GM19025 (cell line): ENCODE results near the gene TLL2.
"Not testable (repeated sequence)": the region's sequence is repeated elsewhere in the genome, so short reads cannot be mapped to it uniquely, and the experiment has no call there.

ENCODE experiments used
- ATAC-seq: cut with Tn5 transposase; IDR thresholded peaks from one replicate; pipeline ENCODE4 v1.9.1; 2021; ENCODE audit warnings: mild to moderate bottlenecking, low read depth, moderate library complexity; ENCODE audit not compliant: unreplicated experiment

Gene TLL2

DNA sequence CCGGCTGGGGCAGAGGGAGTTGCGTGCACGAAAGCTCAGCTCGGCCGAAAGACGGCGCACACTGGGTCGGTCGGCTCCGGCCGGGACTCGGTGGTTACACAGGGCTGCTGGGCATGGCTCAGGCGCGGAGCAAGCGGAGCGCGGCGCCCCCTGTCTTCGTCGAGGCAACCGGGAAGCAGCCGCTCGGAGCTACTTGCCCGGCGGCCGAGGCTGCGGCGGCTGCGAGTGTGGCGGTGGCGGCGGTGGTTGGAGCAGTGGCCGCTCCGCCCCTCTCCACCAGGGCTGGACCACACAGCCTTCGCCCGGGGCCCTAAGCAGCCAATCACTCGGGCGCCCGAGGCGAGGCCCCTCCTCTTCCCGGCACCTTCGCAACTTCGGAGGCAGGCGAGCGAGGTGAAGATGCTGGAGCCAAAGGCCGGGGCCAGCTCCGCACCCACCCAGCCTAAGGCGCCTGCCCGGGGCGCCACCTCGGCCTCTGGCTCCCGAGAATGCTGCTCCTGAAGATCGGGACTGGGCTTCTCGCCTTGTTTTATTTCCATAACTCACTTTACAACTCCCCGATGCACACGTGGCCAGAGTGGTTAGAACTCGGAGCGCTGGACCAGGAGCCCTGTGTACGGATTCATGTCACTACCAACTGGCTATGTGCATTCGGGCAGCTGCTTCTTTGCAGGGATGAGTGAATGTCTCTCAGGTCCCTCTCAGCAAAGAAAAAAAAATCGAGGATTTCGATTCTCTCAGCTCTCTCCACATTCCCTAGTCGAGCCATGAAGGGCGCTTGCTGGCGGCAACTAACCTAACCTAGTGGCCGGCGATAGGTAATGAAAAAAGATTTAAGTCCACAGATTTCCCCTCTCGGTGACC is at the start of gene TLL2:
TSS of gene TLL2 (minus strand) at position 229 of the 864 bp plus-strand sequence. CDS start 241 bp downstream, outside the sequence.
- ATAC-seq = peak; percentile 68

DNA sequence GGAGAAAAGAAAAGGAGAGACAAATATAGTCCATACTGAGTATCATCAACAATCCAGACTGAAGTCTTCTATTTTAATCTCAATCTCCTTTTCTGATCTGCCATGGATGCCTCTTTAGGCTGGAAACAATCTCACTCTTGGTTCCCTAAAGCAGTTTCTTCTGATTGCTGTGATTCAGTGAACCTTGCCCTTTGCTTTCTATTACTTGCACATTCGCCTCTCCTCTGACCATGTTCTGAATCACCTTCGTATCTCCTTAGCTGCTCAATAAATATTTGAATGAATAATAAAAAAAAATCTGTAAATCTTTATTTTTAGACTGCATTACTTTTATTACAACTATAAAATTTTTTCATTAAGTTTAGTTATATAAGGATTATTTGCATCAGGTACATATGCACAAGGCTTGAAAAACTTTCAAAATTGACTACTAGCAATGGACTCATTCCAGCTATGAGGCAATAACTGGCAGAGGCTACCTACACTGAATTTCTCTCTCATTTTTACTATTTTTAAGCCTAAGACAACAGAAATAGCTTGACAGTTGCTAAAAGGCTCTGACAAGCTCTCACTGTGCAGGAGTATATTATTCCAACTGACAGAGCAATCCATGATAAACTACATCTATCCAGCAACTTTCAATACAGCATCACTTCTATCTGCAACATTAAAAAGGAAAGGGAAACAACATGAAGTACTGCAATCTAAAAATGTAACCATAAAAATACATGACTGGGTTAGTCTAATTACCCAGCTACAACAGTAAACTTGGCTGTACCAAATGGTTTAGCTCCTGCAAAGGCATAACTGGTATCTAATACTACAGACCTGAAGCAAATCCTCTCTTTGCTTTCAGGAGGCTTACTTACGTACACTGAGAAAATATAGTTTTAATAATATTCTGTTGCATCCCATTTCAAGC is 47.5 kb upstream of the TLL2 start:
- ATAC-seq = no peak

DNA sequence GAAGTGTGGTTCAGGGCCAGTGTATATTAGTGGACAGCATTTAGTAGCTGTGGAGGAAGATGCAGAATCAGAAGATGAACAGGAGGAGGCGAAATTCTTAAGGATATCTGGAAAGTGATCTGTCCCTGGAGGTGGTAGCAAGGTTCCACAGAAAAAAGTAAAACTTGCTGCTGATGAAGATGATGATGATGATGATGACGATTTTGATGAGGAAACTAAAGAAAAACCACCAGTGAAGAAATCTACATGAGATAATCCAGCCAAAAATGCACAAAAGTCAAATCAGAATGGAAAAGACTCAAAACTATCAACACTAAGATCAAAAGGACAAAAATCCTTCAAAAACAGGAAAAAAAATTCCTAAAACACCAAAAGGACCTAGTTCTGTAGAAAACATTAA is 46.8 kb upstream of the TLL2 start:
- no peak for ATAC-seq

DNA sequence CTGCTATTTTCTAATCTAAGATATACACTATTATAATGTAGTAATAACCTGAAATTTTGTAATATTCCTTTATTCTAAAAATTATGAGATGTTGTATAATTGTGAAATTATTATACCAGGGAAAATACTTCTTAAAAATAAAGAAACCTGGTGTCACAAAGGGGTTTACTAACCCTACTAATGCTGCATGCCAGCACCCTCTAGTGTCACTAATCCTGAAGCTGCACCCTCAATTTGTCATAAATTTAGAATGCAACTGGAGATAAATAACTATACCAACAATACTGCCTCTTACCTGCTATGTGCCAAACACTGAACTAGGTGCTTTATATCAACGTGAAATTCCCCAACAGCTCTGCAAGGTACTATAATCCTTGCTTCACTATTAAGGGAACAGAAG is 42.3 kb upstream of the TLL2 start:
- ATAC-seq = no peak

DNA sequence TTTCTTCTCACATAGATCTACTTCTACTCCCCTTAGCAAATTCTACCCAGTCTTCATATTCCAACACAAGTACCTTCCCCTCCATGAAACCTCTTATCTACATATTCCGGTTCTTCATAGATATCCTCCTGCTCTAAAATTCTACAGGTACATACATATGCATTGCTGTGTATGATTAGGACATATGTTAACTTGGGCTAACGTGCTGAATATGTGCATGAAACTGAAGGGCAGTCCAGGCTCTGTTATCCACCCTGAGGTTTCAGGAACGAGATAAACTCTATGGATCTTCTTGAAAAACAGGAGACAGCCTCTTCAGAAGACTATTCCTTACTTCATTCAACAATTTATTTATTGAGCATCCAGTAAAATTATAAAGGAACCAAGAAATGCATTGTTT is 41.6 kb upstream of the TLL2 start:
- ATAC-seq = no peak

DNA sequence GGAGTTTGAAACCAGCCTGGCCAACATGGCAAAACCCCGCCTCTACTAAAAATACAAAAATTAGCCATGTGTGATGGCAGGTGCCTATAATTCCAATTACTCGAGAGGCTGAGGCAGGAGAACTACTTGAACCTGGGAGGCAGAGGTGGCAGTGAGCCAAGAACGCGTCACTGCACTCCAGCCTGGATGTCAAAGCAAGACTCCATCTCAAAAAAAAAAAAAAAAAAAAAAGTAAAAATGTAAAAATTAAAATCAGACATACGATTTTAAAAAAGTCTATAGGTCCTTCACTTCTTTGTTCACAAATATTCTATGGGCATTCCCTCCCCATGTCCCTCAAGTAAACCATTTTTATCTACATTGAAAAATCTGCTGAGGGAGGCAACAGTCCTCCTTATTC is 34.9 kb upstream of the TLL2 start:
- ATAC-seq = no peak

DNA sequence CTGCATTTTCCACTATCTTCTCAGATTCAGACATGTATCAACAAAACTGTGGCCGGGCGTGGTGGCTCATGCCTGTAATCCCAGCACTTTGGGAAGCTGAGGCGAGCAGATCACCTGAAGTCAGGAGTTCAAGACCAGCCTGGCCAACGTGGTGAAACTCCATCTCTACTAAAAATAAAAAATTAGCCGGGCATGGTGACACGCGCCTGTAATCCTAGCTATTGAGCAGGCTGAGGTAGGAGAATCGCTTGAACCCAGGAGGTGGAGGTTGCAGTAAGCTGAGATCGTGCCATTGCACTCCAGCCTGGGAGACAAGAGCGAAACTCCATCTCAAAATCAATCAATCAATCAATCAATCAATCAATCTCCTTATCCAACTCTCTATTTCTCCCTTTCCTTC is 31.8 kb upstream of the TLL2 start:
- not testable (repeated sequence) for ATAC-seq

DNA sequence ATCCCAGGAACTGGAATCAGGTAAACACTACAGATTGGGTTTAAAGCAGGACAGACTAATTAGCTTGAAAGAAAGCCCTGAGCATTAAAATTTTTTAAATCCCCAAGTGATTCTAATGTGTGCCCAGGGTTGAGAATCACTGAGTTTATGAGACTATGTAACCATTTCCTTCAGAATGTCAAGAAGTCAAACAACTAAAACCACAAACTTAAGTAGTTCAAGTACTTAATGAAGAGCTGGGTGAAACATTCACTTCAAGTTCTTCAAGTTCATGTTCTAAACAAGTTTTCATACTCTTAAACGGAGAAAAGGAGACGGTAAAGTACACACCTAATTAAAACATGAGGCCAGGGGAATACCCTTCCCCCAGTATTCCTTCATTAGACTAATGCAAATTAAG is 28.2 kb upstream of the TLL2 start:
- ATAC-seq = no peak

DNA sequence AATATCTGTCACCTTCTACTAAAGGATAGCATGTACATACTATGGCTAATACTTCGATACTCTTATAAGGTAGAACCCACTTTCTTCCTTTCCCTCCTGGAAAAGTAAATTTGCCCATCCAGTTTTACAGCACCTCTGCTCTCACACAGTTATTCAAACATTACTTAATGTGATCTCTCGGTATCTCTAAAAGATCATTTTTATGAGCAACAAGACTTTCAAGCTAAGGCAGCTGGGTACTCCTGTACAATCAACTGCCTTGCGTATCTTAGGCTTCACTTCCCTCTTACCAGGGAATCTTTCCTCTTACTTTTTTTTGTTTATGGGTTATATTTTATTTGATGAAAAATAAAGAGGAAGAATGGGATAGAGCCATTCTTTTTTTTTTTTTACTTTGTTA is 26.5 kb upstream of the TLL2 start:
- ATAC-seq = no peak

DNA sequence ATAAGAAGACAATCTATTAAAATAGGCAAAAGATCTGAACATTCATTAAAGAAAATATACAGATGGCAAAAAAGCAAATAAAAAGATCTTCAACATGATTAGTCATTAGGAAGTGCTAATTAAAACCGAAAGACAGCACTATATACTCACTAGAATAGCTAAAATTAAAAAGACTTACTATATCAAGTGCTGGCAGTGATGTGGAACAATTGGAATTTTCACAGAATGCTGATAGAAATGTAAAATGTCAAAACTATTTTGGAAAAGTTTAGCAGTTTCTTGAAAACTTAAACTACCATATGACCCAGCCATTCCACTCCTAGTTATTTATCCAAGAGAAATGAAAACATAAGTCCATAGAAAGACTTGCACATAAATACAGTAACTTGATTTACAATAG is 25.0 kb upstream of the TLL2 start:
- no peak for ATAC-seq

DNA sequence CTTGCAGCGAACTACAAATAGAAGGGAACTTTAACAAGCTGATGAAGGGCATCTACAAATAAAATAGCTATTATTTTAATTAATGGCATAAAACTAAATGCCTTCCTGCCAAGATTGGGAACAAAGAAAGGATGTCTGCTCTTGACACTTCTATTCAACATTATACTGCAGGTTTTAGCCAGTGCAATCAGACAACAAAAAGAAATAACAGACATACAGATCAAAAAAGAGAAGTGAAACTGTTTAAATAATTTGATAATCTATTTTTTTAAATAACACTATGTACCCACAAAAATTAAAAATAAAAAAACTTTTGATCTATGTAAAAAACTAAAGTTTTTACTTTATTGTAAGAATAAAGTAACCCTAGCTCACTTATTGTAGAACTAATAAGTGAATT is 22.4 kb upstream of the TLL2 start:
- ATAC-seq = no peak

DNA sequence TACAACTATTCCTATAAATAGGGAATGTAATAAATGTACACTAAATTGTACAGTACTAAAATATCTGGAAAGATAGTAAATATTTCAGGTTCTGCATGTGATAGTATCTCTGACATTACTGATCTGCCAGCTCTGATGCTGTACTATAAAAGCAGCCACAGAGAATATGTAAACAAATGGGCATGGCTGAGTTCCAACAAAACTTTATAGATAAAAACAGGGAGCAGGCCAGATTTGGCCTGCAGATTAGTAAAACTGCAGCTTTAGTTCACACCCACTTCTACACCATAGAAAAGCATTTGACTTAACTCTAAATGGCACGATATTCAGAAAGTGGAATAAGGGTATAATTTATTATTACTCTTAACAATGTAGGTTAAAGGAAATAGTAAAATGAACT is 18.8 kb upstream of the TLL2 start:
- no peak for ATAC-seq

DNA sequence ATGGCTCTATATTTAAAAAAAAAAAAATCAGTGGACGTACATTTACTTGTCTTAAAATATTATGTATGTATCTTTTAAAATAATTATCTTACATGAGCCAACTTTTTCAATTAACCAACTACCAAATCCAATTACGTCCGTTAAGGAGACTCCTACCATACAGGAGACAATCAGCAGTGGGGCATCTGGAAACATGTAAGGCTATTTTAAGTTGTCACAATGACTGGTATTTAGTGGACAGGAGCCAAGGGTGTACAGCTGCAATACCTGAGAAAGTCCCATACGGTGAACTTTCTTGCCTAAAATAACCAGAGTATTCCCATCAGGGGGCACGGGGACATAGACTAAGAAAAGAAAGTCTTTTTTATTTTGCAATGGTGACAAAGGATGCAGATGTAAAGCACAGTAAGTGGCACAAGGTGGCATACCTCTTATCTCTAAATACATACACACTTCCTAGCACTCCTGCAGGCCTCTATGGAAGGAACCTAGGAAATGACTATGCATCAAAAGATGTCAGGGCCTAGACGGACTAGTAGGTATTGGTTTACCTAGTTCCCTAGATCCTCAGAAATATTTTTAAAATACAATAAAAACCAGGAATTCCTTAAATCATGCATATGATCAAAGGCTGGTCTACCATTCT is 16.0 kb upstream of the TLL2 start:
- no peak for ATAC-seq

DNA sequence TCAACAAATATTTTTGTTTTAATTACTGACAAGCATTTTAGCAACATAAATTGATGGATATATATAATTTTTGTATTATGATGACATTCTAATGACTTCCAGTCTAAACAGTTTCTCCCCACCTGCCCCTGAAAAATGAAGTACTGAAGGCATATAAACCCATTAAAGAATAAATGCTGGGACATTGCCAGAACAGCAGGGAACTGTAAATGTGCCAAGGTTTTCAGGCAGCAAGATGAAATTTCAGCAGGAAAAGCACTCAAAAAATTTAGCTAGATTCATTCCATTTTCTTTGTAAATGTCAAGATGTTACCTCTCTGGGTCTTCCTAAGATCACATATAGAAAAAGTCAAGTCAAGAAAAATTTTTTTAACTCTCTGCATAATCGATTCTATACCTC is 11.0 kb upstream of the TLL2 start:
- no peak for ATAC-seq

DNA sequence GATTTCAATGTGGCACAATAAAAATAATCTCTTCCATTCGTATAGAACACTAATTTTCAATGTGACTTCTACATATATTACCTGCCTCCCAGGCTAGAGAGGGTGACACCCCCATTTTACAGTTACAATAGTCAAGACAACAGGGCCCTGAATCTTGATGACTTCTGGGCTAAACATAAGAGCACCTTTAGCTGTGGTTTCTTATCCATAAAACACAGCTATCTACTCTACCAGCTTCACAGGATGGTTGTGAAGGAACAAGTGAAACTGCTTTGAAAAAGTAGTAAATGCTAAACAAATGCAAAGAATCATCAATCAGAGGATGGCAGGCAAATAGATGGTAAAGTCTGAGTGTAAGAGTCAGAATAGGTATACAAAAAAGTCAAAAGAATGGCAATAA is 3.6 kb upstream of the TLL2 start:
- no peak for ATAC-seq

DNA sequence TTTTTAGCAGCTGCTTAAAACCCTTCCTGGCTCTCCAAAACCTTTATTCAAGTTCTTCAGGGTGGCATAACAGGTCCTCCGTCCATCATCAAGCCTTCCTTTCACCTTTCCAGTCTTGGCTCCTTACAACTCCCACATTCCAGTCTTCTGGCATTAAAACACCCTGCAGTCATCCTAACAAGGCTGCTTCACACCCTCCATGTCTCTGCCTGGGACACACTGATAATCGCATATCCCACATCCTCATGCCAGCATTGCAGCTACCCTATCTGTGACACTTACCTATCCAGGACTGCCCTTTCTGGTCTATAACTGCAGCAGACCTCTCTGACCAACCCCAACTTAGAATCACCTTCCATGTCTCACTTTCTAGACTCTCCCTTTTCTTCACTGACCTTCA is 2.6 kb upstream of the TLL2 start:
- no peak for ATAC-seq

DNA sequence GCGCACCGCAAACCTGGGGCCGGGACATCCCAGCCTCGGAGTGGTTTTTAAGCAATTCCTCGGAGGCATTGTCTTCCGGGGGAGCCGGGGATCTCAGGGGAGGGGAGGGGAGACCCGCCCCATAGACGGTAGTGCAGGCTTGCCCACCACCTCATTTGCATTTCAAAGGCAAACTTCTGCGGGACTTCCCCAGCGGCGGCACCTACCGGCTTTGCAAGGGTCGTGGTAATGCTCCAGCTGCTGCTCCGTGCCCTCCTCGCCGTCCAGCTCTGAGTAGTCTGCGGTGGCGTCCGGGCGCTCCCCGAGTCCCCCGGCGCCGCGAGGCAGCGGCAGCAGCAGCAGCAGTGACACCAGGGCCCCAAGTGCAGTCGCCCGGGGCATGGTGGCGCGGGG is 425 bp downstream of the TLL2 start:
- peak; percentile 53 for ATAC-seq

DNA sequence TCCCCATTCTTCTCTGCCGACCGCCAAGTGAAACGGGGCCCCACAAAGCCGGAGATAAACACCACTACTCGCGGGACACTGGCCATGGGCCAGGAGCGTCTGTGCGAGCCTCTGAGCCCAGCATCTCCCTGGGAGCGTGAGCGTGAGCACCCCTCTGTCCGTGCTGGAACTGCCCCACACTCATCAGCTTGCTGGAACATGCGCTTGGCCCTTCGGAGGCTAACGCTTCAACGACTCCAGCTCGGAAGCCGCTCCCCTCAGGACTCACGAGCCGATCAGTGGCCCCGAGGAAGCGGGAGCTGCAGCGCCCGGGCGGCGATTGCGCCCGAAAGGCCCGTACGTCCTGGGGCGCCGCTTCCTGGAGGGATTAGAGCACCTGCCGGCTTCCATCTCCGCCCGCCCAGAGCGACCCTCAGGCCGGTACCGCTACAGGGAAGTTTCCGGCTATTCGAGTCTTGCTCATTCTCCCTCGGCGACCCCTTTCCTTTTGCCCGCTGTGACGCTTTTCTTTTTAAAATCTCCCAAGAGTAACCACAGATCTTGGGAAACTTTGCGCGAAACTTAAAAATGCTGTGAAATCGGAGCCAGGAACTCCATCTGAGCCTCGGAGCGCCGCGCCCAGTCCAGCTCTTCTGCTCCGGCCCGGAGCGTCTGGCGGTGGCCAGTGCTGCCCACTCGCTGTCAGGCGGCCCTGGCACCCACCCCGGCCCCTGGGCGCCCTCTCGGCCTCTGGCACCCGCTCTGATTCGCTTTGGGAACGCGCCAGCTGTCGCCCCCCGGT is 1.0 kb downstream of the TLL2 start:
- ATAC-seq = peak; percentile 3

DNA sequence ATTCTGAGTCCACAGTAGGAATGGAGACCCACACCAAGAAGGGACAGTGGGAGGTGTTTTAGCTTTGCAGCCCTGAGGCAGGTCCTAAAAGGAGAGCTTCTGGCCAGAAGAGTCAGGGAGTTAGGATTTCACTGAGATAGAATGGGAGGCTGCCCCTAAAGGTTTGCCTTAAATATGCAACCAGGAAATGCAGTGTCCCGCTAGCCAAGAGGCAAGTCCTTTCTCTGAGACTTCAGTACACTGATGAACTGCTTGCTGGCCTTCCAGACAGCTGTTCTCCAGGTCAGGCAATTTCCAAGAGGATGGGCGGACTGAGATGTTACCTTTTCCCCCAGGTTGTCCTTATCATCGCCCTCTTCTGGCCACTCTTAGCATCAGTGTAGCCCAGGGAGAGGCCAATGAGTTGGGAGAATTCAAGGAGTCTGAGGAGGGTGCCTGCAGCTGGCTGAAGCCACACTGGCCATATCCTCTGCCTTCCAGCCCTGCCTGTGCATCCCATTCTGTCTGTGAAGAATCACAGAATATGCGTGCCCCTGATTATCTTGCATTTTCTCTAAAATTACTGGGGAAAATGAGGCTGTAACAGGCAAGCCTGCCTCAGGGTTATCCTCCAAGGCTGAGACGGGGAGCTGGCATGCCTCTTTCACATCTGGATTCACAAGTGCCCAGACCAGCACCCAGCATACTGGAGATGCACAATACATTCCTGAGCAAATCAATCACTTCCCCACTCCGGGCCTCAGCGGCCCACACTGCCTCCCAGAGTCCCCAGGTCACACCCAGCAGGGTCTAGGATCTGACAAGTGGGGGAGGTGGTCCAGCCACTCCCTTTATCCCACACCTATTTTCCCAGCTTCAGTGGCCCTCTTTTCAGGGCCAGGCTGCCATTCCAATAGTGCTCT is 2.4 kb downstream of the TLL2 start:
- ATAC-seq = no peak
